Kidney (tissue), 14 donors: ENCODE measurements around the gene CCM2L. TPM values are rescaled to one million over a fixed set of nuclear protein-coding genes. Genes with fewer than 3 reads are reported as not detected.

Source experiments
- DNase-seq, 5 donors: peaks; one replicate each; pipeline ENCODE4 v3.0.0-alpha.2; 2013 to 2020
- FAIRE-seq: peaks from 2 replicates; lab custom pipeline; 2012; peaks lifted over from hg19 to GRCh38; lab: Jason Lieb, UNC
- H3K27ac ChIP-seq, 2 donors: one replicate each; pipeline ENCODE4 v1.7.0; 2013; ENCODE audit warnings: low read depth in 2 of 2, low read length in 2 of 2, inconsistent platforms in 1 of 2
- H3K27me3 ChIP-seq: one replicate; pipeline ENCODE4 v1.7.1; 2013; ENCODE audit warnings: low read length, inconsistent platforms; ENCODE audit not compliant: control insufficient read depth, insufficient read depth
- H3K36me3 ChIP-seq, 3 donors: one replicate each; pipeline versions ENCODE4 v1.7.0 to v1.7.1; 2013; ENCODE audit warnings: low read length in 3 of 3, control low read depth in 1 of 3, inconsistent platforms in 1 of 3; ENCODE audit not compliant: insufficient read depth in 3 of 3, control insufficient read depth in 2 of 3
- H3K4me1 ChIP-seq, 3 donors: one replicate each; pipeline versions ENCODE4 v1.7.0 to v1.7.1; 2013; ENCODE audit warnings: low read length in 3 of 3, inconsistent platforms in 1 of 3, low read depth in 1 of 3; ENCODE audit not compliant: control insufficient read depth in 2 of 3, insufficient read depth in 2 of 3
- H3K4me3 ChIP-seq, 3 donors: one replicate each; pipeline versions ENCODE4 v1.7.0 to v1.8.1; 2013; ENCODE audit warnings: low read length in 3 of 3, control low read depth in 1 of 3, inconsistent platforms in 1 of 3
- H3K9ac ChIP-seq, 3 donors: one replicate each; pipeline versions ENCODE4 v1.7.0 to v1.7.1; 2013; ENCODE audit warnings: low read length in 3 of 3, control low read depth in 1 of 3, inconsistent platforms in 1 of 3
- H3K9me3 ChIP-seq, 3 donors: one replicate each; pipeline versions ENCODE4 v1.7.0 to v1.7.1; 2013; ENCODE audit warnings: low read length in 3 of 3, control low read depth in 1 of 3, inconsistent platforms in 1 of 3; ENCODE audit not compliant: control insufficient read depth in 2 of 3, insufficient read depth in 1 of 3
- CTCF ChIP-seq: IDR thresholded peaks from 3 replicates; pipeline ENCODE4 v1.5.1; 2012; ENCODE audit warnings: mild to moderate bottlenecking, moderate library complexity, borderline replicate concordance; ENCODE audit not compliant: insufficient read depth; ENCODE audit errors: extremely low read depth
- intact Hi-C: fragments of 100-400 bp; cut with DNase I; formaldehyde crosslinking; loops from one replicate; pipeline ENCODE4 v1.11.1; 2022
- polyA plus RNA-seq: library from polyadenylated mRNA; stranded (reverse); fragments of 350-450 nt; fragmentation: Illumina TruSeq; extraction: RNeasy Lipid Tissue Mini Kit (QIAGEN cat#74804); gene quantifications from one replicate; pipeline ENCODE4 v1.2.3, GENCODE V29; 2014; ENCODE audit warnings: low read depth, low replicate concordance; ENCODE audit not compliant: insufficient read depth
- total RNA-seq: library from RNA; stranded (reverse); fragmentation: NEBNext Ultra II Directional; extraction: Animal tissue kit (Norgen Biotek cat#: 25700); gene quantifications from one replicate; pipeline ENCODE4 v1.2.1, GENCODE V29; 2021
- donor health status: control.
- donor health status: control.
- donor health status: control.
- donor health status: control.
- donor health status: control.
- donor health status: DM: yes; HTN: yes; CAD: no.
- donor health status: Normal renal cell carcinoma (clear cell type).

The CCM2L gene
- total and polyA plus RNA-seq, 2 donors from 2014 or later, result 9.9 to 13.8 TPM

- no peak for TF ChIP-seq CTCF
- no peaks in the 10 kb centered on the region for H3K27me3 ChIP-seq
- H3K27ac ChIP-seq, result no peak overlapping the region
- FAIRE-seq (no peak), DNase-seq (no peak)
- no peaks in the 10 kb centered on the region for H3K36me3 ChIP-seq
- H3K4me1 ChIP-seq, result no peaks in the 10 kb centered on the region
- intact Hi-C loops, result no loop called here
- no peak overlapping the region for H3K4me3 ChIP-seq
- no peak overlapping the region for H3K9ac ChIP-seq
- no peaks in the 10 kb centered on the region for H3K9me3 ChIP-seq
Measured at GRCh38 chr20:32078791-32079190, 68.6 kb downstream of the CCM2L start.

- no peak for TF ChIP-seq CTCF
- Histone ChIP-seq H3K9me3 (no peaks in the 10 kb centered on the region), H3K4me3 (no peak overlapping the region), H3K36me3 (no peaks in the 10 kb centered on the region), H3K27ac (no peak overlapping the region), H3K27me3 (no peaks in the 10 kb centered on the region), H3K4me1 (no peaks in the 10 kb centered on the region), H3K9ac (no peak overlapping the region)
- FAIRE-seq, result no peak
- intact Hi-C loops, result no loop called here
- DNase-seq, result no peak
Measured at GRCh38 chr20:32079655-32080109, 69.4 kb downstream of the CCM2L start.

GRCh38 chr20:32080783-32081182, 70.5 kb downstream of the CCM2L start:
- no peak overlapping the region for H3K9ac ChIP-seq
- intact Hi-C loops, result no loop called here
- DNase-seq, result no peak
- H3K9me3 ChIP-seq, result no peaks in the 10 kb centered on the region
- FAIRE-seq, result no peak
- no peak overlapping the region for H3K4me3 ChIP-seq
- no peaks in the 10 kb centered on the region for H3K36me3 ChIP-seq
- TF ChIP-seq CTCF, result no peak
- no peaks in the 10 kb centered on the region for H3K27me3 ChIP-seq
- H3K4me1 ChIP-seq, result no peaks in the 10 kb centered on the region
- H3K27ac ChIP-seq, result no peak overlapping the region

Other genes starting within 250 kb of the CCM2L start
- not detected for gene MYLK2, start 191.1 kb upstream of the CCM2L start, total RNA-seq
- not detected for gene MYLK2, start 191.1 kb upstream of the CCM2L start, polyA plus RNA-seq
- gene FOXS1, start 164.8 kb upstream of the CCM2L start, total RNA-seq, result 2.1 TPM
- gene FOXS1, start 164.8 kb upstream of the CCM2L start, polyA plus RNA-seq, result 9.8 TPM
- 13.2 TPM for gene DUSP15, start 139.9 kb upstream of the CCM2L start, total RNA-seq
- gene DUSP15, start 139.9 kb upstream of the CCM2L start, polyA plus RNA-seq, result 143 TPM
- 1.9 TPM for gene TTLL9, start 139.8 kb upstream of the CCM2L start, total RNA-seq
- gene TTLL9, start 139.8 kb upstream of the CCM2L start, polyA plus RNA-seq, result 0.82 TPM
- gene PDRG1, start 58.4 kb upstream of the CCM2L start, total RNA-seq, result 10.4 TPM
- 22.5 TPM for gene PDRG1, start 58.4 kb upstream of the CCM2L start, polyA plus RNA-seq
- 0.06 TPM for gene XKR7, start 42.3 kb upstream of the CCM2L start, total RNA-seq
- gene XKR7, start 42.3 kb upstream of the CCM2L start, polyA plus RNA-seq, result not detected
- gene HCK, start 41.8 kb downstream of the CCM2L start, total RNA-seq, result 24.0 TPM
- 3.9 TPM for gene HCK, start 41.8 kb downstream of the CCM2L start, polyA plus RNA-seq
- gene TM9SF4, start 99.3 kb downstream of the CCM2L start, total RNA-seq, result 52.0 TPM
- 26.3 TPM for gene TM9SF4, start 99.3 kb downstream of the CCM2L start, polyA plus RNA-seq
- 9.2 TPM for gene PLAGL2, start 197.3 kb downstream of the CCM2L start, total RNA-seq
- 3.8 TPM for gene PLAGL2, start 197.3 kb downstream of the CCM2L start, polyA plus RNA-seq
- 36.7 TPM for gene POFUT1, start 197.4 kb downstream of the CCM2L start, total RNA-seq
- 16.7 TPM for gene POFUT1, start 197.4 kb downstream of the CCM2L start, polyA plus RNA-seq